GM13977 (cell line): ENCODE measurements around the gene PTPRM.
"Not testable (repeated sequence)": the region's sequence is repeated elsewhere in the genome, so short reads cannot be mapped to it uniquely, and the experiment has no call there.

Source experiments
- DNase-seq: peaks from one replicate; pipeline ENCODE4 v3.0.0; 2012; ENCODE audit warnings: low spot score
- CTCF ChIP-seq: IDR thresholded peaks from 2 replicates; pipeline ENCODE4 v1.5.1; 2012; ENCODE audit warnings: mild to moderate bottlenecking, control low read depth; ENCODE audit not compliant: insufficient read depth; ENCODE audit errors: extremely low read depth, missing control alignments
- in situ Hi-C: fragments of 300-500 bp; cut with MboI; formaldehyde crosslinking; loops from one replicate; pipeline ENCODE4 v1.12.0; 2022; ENCODE audit warnings: low sequenced_read_pairs, low pct_unique_long_range_greater_than_20kb, mixed read lengths, inconsistent platforms; ENCODE audit not compliant: unreplicated experiment

The PTPRM gene

GRCh38 chr18:7953095-7953958, 386.2 kb downstream of the PTPRM start:
- in situ Hi-C loops = no loop called here
- peak; percentile 14 for DNase-seq
- TF ChIP-seq CTCF = no peak

- TF ChIP-seq CTCF = no peak
- DNase-seq = no peak
- in situ Hi-C loops = no loop called here
Observed at GRCh38 chr18:7954238-7954637, 387.1 kb downstream of the PTPRM start.

- DNase-seq = no peak
- in situ Hi-C loops = no loop called here
- no peak for TF ChIP-seq CTCF
Observed at GRCh38 chr18:7955175-7955574, 388.1 kb downstream of the PTPRM start.

- TF ChIP-seq CTCF = no peak
Observed at GRCh38 chr18:7957297-7957696, 390.2 kb downstream of the PTPRM start.

GRCh38 chr18:7958081-7958896, 391.2 kb downstream of the PTPRM start:
- DNase-seq = no peak
- in situ Hi-C loops = no loop called here
- TF ChIP-seq CTCF = no peak

More at GRCh38 chr18:7957297-7957696, 390.2 kb downstream of the PTPRM start:
- in situ Hi-C loops = no loop called here
- DNase-seq = no peak

GRCh38 chr18:7958897-7959146, 391.7 kb downstream of the PTPRM start:
- no peak for TF ChIP-seq CTCF

GRCh38 chr18:7966682-7967081, 399.6 kb downstream of the PTPRM start:
- in situ Hi-C loops, DNase-seq: not testable (repeated sequence)

More at GRCh38 chr18:7958897-7959146, 391.7 kb downstream of the PTPRM start:
- in situ Hi-C loops = no loop called here
- DNase-seq = no peak
